HCT116 (cell line): Measurements from ENCODE around the gene TMEM247. TPM values are rescaled to one million over a fixed set of nuclear protein-coding genes. Genes with fewer than 3 reads are reported as not detected.

ENCODE experiments used
- ATAC-seq: fragments of 200-7000 bp; cut with Tn5 transposase; 2 replicates; pipeline ENCODE4 v1.9.1; 2020; ENCODE audit warnings: mild to moderate bottlenecking, moderate library complexity
- BruUV-seq: library from RNA; stranded (reverse); fragments of 400-500 nt; replicated peaks from 2 replicates; lab custom pipeline; 2021; lab: Mats Ljungman, UMichigan
- CTCF ChIA-PET: fragments of 300-600 bp; sonication (Branson Sonifier 250); formaldehyde crosslinking; loops from one replicate; lab custom pipeline; 2021; ENCODE audit warnings: antibody characterized with exemption; lab: Charles Lee
- POLR2A ChIA-PET: fragments of 300-600, 350-600 bp; sonication (Branson Sonifier 250); formaldehyde crosslinking; loops from one replicate; lab custom pipeline; 2021; ENCODE audit warnings: antibody characterized with exemption; lab: Charles Lee
- RAD21 ChIA-PET, 2 experiments: fragments of 300-600 bp; sonication (Branson Sonifier 250); formaldehyde crosslinking; loops; one replicate each; lab custom pipeline; 2023; ENCODE audit warnings: low total read pairs in 2 of 2; ENCODE audit not compliant: uncharacterized antibody in 2 of 2, unreplicated experiment in 2 of 2, low non-redundant PET in 1 of 2; lab: Charles Lee
- DNase-seq: peaks from one replicate; pipeline ENCODE4 v3.0.0-alpha.2; 2010; ENCODE audit warnings: low read depth, low spot score
- H2AFZ ChIP-seq: fragments of 200-600 bp; shearing (Covaris generic), sonication (generic); 2 replicates; pipeline ENCODE4 v1.6.1; 2017; ENCODE audit warnings: low read depth, mixed run types, mixed read lengths, antibody characterized with exemption, low read length; ENCODE audit not compliant: poor library complexity, severe bottlenecking
- H3K27ac ChIP-seq: 2 replicates; pipeline ENCODE4 v1.5.1; 2012; ENCODE audit warnings: low read depth, low read length
- H3K27me3 ChIP-seq: fragments of 200-600 bp; sonication (generic); 2 replicates; pipeline ENCODE4 v1.6.1; 2016; ENCODE audit warnings: mixed run types, low read length, mixed read lengths; ENCODE audit not compliant: insufficient read depth
- H3K36me3 ChIP-seq, 2 experiments: fragments of 200-500 bp in 1 of 2; fragments of 200-600 bp in 1 of 2; sonication (Bioruptor generic) in 1 of 2; sonication (generic) in 1 of 2; 2 replicates each; pipeline versions ENCODE4 v1.5.1 to v1.6.1; 2014 to 2016; ENCODE audit warnings: low read length in 2 of 2, inconsistent platforms in 1 of 2, mixed read lengths in 1 of 2, mixed run types in 1 of 2; ENCODE audit not compliant: insufficient read depth in 2 of 2, control insufficient read depth in 1 of 2
- H3K4me1 ChIP-seq, 2 experiments: fragments of 200-600 bp in 1 of 2; sonication (generic) in 1 of 2; 2 replicates each; pipeline versions ENCODE4 v1.5.1 to v1.6.1; 2012 to 2017; ENCODE audit warnings: low read length in 2 of 2, inconsistent platforms in 1 of 2, mild to moderate bottlenecking in 1 of 2, mixed read lengths in 1 of 2, mixed run types in 1 of 2, moderate library complexity in 1 of 2; ENCODE audit not compliant: insufficient read depth in 2 of 2, control insufficient read depth in 1 of 2
- H3K4me2 ChIP-seq: fragments of 200-600 bp; sonication (generic); 2 replicates; pipeline ENCODE4 v1.6.1; 2017; ENCODE audit warnings: mixed run types, low read length, mixed read lengths
- H3K4me3 ChIP-seq, 2 experiments: fragments of 200-600 bp in 1 of 2; sonication (generic) in 1 of 2; replicated peaks in 1 of 2; 2 replicates each; pipeline ENCODE4 v1.5.1; 2011 to 2016; ENCODE audit warnings: low read length in 2 of 2, control low read depth in 1 of 2, low read depth in 1 of 2, mild to moderate bottlenecking in 1 of 2, mixed read lengths in 1 of 2, mixed run types in 1 of 2
- H3K79me2 ChIP-seq: fragments of 200-600 bp; sonication (generic); 2 replicates; pipeline ENCODE4 v1.6.1; 2017; ENCODE audit warnings: mild to moderate bottlenecking, mixed run types, low read length, moderate library complexity, mixed read lengths; ENCODE audit not compliant: insufficient read depth
- H3K9ac ChIP-seq: fragments of 200-600 bp; sonication (generic); 2 replicates; pipeline ENCODE4 v1.6.1; 2016; ENCODE audit warnings: low read length, mixed read lengths
- H3K9me2 ChIP-seq: fragments of 200-600 bp; sonication (generic), shearing (Covaris generic); 2 replicates; pipeline ENCODE4 v1.6.1; 2017; ENCODE audit warnings: mixed run types, mild to moderate bottlenecking, moderate library complexity; ENCODE audit not compliant: insufficient read depth
- H3K9me3 ChIP-seq, 2 experiments: fragments of 200-500 bp in 1 of 2; fragments of 200-600 bp in 1 of 2; sonication (Bioruptor generic) in 1 of 2; sonication (generic) in 1 of 2; 2 replicates each; pipeline ENCODE4 v1.6.1; 2014 to 2017; ENCODE audit warnings: low read length in 2 of 2, mixed read lengths in 2 of 2, inconsistent platforms in 1 of 2, low read depth in 1 of 2, mild to moderate bottlenecking in 1 of 2, mixed run types in 1 of 2, moderate library complexity in 1 of 2; ENCODE audit not compliant: control insufficient read depth in 1 of 2, insufficient read depth in 1 of 2
- H4K20me1 ChIP-seq: fragments of 200-600 bp; sonication (generic), shearing (Covaris generic); 2 replicates; pipeline ENCODE4 v1.6.1; 2017; ENCODE audit warnings: mixed run types, mild to moderate bottlenecking, moderate library complexity; ENCODE audit not compliant: insufficient read depth
- ATF3 ChIP-seq: IDR thresholded peaks from 2 replicates; pipeline ENCODE4 v1.6.1; 2012
- POLR2A ChIP-seq: IDR thresholded peaks from 2 replicates; pipeline ENCODE4 v1.7.0; 2011; ENCODE audit warnings: borderline replicate concordance; ENCODE audit not compliant: insufficient read depth, insufficient read length; ENCODE audit errors: extremely low read depth
- REST ChIP-seq: IDR thresholded peaks from 2 replicates; pipeline ENCODE4 v1.6.1; 2012; ENCODE audit warnings: low read depth
- SP1 ChIP-seq: IDR thresholded peaks from 2 replicates; pipeline ENCODE4 v1.6.1; 2012; ENCODE audit warnings: low read depth
- SRF ChIP-seq: IDR thresholded peaks from 2 replicates; pipeline ENCODE4 v1.6.1; 2012; ENCODE audit warnings: low read depth
- ZFX ChIP-seq: fragments of 450-650 bp; IDR thresholded peaks from 2 replicates; pipeline ENCODE4 v1.6.1; 2017
- intact Hi-C: fragments of 100-400 bp; cut with micrococcal nuclease; formaldehyde crosslinking; loops from 2 replicates; pipeline ENCODE4 v1.10.0; 2022
- total RNA-seq: library from RNA; stranded (reverse); gene quantifications from one replicate; pipeline ENCODE4 v1.2.1, GENCODE V29; 2021; ENCODE audit not compliant: unreplicated experiment
- TF ChIP-seq, protein P1 (sequence below), 3 experiments: fragments of 200-600 bp in 1 of 3; sonication (generic) in 1 of 3; IDR thresholded peaks in 2 of 3; conservative IDR thresholded peaks in 1 of 3; 2 replicates each; pipeline ENCODE4 v1.5.1; 2012 to 2017; ENCODE audit warnings: low read depth in 2 of 3, low read length in 2 of 3, antibody characterized with exemption in 1 of 3, borderline replicate concordance in 1 of 3, control low read depth in 1 of 3, mild to moderate bottlenecking in 1 of 3, mixed read lengths in 1 of 3, mixed run types in 1 of 3, moderate library complexity in 1 of 3; ENCODE audit not compliant: insufficient read depth in 1 of 3
- TF ChIP-seq, protein P2 (sequence below): IDR thresholded peaks from 2 replicates; pipeline ENCODE4 v1.6.1; 2011; ENCODE audit warnings: mild to moderate bottlenecking, low read length, moderate library complexity; ENCODE audit not compliant: insufficient replicate concordance; ENCODE audit errors: extremely low read depth

TMEM247 gene
- total RNA-seq, 1 experiment from 2014 or later: not detected

GRCh38 chr2:46451131-46451711, 28.1 kb upstream of the TMEM247 start (continued):
- TF ChIP-seq, protein P1, sequence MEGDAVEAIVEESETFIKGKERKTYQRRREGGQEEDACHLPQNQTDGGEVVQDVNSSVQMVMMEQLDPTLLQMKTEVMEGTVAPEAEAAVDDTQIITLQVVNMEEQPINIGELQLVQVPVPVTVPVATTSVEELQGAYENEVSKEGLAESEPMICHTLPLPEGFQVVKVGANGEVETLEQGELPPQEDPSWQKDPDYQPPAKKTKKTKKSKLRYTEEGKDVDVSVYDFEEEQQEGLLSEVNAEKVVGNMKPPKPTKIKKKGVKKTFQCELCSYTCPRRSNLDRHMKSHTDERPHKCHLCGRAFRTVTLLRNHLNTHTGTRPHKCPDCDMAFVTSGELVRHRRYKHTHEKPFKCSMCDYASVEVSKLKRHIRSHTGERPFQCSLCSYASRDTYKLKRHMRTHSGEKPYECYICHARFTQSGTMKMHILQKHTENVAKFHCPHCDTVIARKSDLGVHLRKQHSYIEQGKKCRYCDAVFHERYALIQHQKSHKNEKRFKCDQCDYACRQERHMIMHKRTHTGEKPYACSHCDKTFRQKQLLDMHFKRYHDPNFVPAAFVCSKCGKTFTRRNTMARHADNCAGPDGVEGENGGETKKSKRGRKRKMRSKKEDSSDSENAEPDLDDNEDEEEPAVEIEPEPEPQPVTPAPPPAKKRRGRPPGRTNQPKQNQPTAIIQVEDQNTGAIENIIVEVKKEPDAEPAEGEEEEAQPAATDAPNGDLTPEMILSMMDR (IDR thresholded peaks at IDR 0.05 in 2 of 3, conservative IDR thresholded peaks at IDR 0.05 in 1 of 3; ENCODE audit: borderline replicate concordance in 1 of 3, insufficient read depth in 1 of 3, low read depth in 2 of 3, low read length in 2 of 3): no peak
- TF ChIP-seq REST: no peak
- no peak for TF ChIP-seq ZFX

DNA sequence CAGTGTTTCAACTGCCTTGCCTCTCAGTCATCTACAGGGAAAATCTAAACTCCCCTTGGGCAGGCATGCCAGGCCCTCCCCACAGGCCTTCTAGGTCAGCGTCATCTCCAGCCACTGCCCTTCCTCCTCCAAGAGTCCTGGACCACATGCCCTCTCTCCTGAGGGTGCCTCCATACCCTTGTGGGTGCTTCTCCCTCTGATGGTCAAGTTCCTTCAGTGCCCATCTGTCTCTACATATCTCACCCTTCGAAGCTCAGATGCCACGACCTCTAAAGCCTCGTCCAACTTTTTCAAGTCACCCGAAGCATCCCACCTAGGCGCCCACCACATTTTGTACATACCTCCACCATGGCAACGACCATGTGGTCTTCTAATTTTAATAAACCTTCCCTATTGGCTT, 22.6 kb upstream of the TMEM247 start:
- Histone ChIP-seq H3K9me2 (no peaks in the 10 kb centered on the region), H3K79me2 (no peaks in the 10 kb centered on the region), H3K4me1 (no peaks in the 10 kb centered on the region), H3K9ac (no peak overlapping the region), H3K27ac (no peak overlapping the region), H3K4me2 (no peak overlapping the region), H3K27me3 (no peaks in the 10 kb centered on the region), H3K36me3 (no peaks in the 10 kb centered on the region), H2AFZ (no peak overlapping the region), H3K4me3 (no peak overlapping the region), H3K9me3 (no peaks in the 10 kb centered on the region), H4K20me1 (no peaks in the 10 kb centered on the region)
- no peak for TF ChIP-seq REST
- TF ChIP-seq, protein P2, sequence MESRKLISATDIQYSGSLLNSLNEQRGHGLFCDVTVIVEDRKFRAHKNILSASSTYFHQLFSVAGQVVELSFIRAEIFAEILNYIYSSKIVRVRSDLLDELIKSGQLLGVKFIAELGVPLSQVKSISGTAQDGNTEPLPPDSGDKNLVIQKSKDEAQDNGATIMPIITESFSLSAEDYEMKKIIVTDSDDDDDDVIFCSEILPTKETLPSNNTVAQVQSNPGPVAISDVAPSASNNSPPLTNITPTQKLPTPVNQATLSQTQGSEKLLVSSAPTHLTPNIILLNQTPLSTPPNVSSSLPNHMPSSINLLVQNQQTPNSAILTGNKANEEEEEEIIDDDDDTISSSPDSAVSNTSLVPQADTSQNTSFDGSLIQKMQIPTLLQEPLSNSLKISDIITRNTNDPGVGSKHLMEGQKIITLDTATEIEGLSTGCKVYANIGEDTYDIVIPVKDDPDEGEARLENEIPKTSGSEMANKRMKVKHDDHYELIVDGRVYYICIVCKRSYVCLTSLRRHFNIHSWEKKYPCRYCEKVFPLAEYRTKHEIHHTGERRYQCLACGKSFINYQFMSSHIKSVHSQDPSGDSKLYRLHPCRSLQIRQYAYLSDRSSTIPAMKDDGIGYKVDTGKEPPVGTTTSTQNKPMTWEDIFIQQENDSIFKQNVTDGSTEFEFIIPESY: no peak
- no peak for TF ChIP-seq POLR2A
- no peak for TF ChIP-seq SP1
- TF ChIP-seq ATF3: no peak
- no peak for TF ChIP-seq SRF
- RAD21 ChIA-PET: no interaction called here
- BruUV-seq: no TSS peak
- no peak for ATAC-seq
- intact Hi-C loops: no loop called here
- POLR2A ChIA-PET: no interaction called here
- DNase-seq: no peak
- CTCF ChIA-PET: interaction anchor here (1.0 kb wide), 1 partner anchor 446 kb away, joined by 3 read pairs; no protein-coding TSS in a partner anchor
